Activated CD4-positive, alpha-beta memory T cell treated with anti-CD3 and anti-CD28 coated beads for 36 hours (primary cell): ENCODE measurements around the gene HOXA10. TPM values are rescaled to one million over a fixed set of nuclear protein-coding genes. Genes with fewer than 3 reads are reported as not detected.

Experiments used
- CTCF ChIA-PET: fragments of 350-600 bp; sonication (Branson Sonifier 250); formaldehyde crosslinking; loops from one replicate; lab custom pipeline; 2021; ENCODE audit warnings: antibody characterized with exemption, inconsistent platforms; lab: Charles Lee
- POLR2A ChIA-PET: fragments of 350-600 bp; sonication (Branson Sonifier 250); formaldehyde crosslinking; loops from one replicate; lab custom pipeline; 2021; ENCODE audit warnings: antibody characterized with exemption; lab: Charles Lee
- DNase-seq: peaks from one replicate; pipeline ENCODE4 v3.0.0-alpha.2; 2020
- H3K27ac Mint-ChIP-seq: one replicate; pipeline ENCODE4 v1.8.0; 2021; ENCODE audit warnings: mixed read lengths
- H3K27me3 Mint-ChIP-seq: one replicate; pipeline ENCODE4 v1.8.0; 2021; ENCODE audit warnings: mixed read lengths
- H3K36me3 Mint-ChIP-seq: one replicate; pipeline ENCODE4 v1.8.0; 2021; ENCODE audit warnings: mixed read lengths
- H3K4me1 Mint-ChIP-seq: one replicate; pipeline ENCODE4 v1.8.0; 2021; ENCODE audit warnings: low read depth, mixed read lengths
- H3K4me3 Mint-ChIP-seq: one replicate; pipeline ENCODE4 v1.8.0; 2021; ENCODE audit warnings: mild to moderate bottlenecking, mixed read lengths
- H3K9me3 Mint-ChIP-seq: one replicate; pipeline ENCODE4 v1.8.0; 2021; ENCODE audit warnings: mixed read lengths
- intact Hi-C: fragments of 100-400 bp; cut with micrococcal nuclease; formaldehyde crosslinking; loops from one replicate; pipeline ENCODE4 v1.15.1; 2023
- total RNA-seq, 2 experiments: library from RNA; stranded (reverse); gene quantifications; one replicate each; pipeline ENCODE4 v1.2.3, GENCODE V29; 2021

Gene HOXA10
- total RNA-seq, 2 experiments from 2014 or later: not detected

- Mint-ChIP-seq H3K4me3 (peak overlapping the region; percentile 55), H3K27ac (no peak overlapping the region), H3K27me3 (peaks cover 83% of the 10 kb centered on the region), H3K4me1 (peaks cover 51% of the 10 kb centered on the region), H3K9me3 (no peaks in the 10 kb centered on the region), H3K36me3 (peaks cover 4% of the 10 kb centered on the region)
- POLR2A ChIA-PET: no interaction called here
- CTCF ChIA-PET: interaction anchor here (0.9 to 6.5 kb wide), 6 partner anchors 7 to 55 kb away, joined by 3 to 45 read pairs (median 5); partner anchors contain the start of genes EVX1 and HOXA13
- peak; percentile 10 for DNase-seq
- intact Hi-C loops: loop anchor here (5.0 kb wide), 2 partner anchors 35 to 1325 kb away; partner anchors contain the start of gene HOXA3
These were observed 13.6 kb upstream of the HOXA10 start for GRCh38 chr7:27187475-27188385.

- ChIA-PET POLR2A (no interaction called here), CTCF (interaction anchor here (0.8 to 6.5 kb wide), 8 partner anchors 8 to 56 kb away, joined by 3 to 45 read pairs (median 4); partner anchors contain the start of genes EVX1 and HOXA13)
- peak; percentile 3 for DNase-seq
- H3K4me1 Mint-ChIP-seq: peaks cover 46% of the 10 kb centered on the region
- intact Hi-C loops: loop anchor here (5.0 kb wide), 2 partner anchors 35 to 1325 kb away; partner anchors contain the start of gene HOXA3
- no peaks in the 10 kb centered on the region for H3K9me3 Mint-ChIP-seq
- peaks cover 80% of the 10 kb centered on the region for H3K27me3 Mint-ChIP-seq
- peaks cover 4% of the 10 kb centered on the region for H3K36me3 Mint-ChIP-seq
- H3K4me3 Mint-ChIP-seq: no peak overlapping the region
- no peak overlapping the region for H3K27ac Mint-ChIP-seq
These were observed 12.8 kb upstream of the HOXA10 start for GRCh38 chr7:27186668-27187474.

GRCh38 chr7:27185854-27186667 lies 11.9 kb upstream of the HOXA10 start:
- DNase-seq: peak; percentile 9
- H3K9me3 Mint-ChIP-seq: no peaks in the 10 kb centered on the region
- H3K4me3 Mint-ChIP-seq: peak overlapping the region; percentile 57
- H3K36me3 Mint-ChIP-seq: peaks cover 4% of the 10 kb centered on the region
- intact Hi-C loops: loop anchor here (1.0 to 5.0 kb wide), 4 partner anchors 13 to 1324 kb away; partner anchors contain the start of gene HOXA3
- CTCF ChIA-PET: interaction anchor here (0.8 to 6.5 kb wide), 7 partner anchors 9 to 36 kb away, joined by 3 to 45 read pairs (median 4); partner anchors contain the start of gene HOXA13
- H3K27me3 Mint-ChIP-seq: peaks cover 79% of the 10 kb centered on the region
- H3K4me1 Mint-ChIP-seq: peaks cover 46% of the 10 kb centered on the region
- peak overlapping the region; percentile 19 for H3K27ac Mint-ChIP-seq
- POLR2A ChIA-PET: no interaction called here

- CTCF ChIA-PET: interaction anchor here (1.0 to 6.5 kb wide), 3 partner anchors 9 to 24 kb away, joined by 4 to 45 read pairs (median 4); no protein-coding TSS in a partner anchor
- intact Hi-C loops: loop anchor here (1.0 to 5.0 kb wide), 4 partner anchors 12 to 1323 kb away; partner anchors contain the start of gene HOXA3
These were observed 11.1 kb upstream of the HOXA10 start, which contains the start of gene HOXA11 for GRCh38 chr7:27185013-27185853. Gene HOXA11 (minus strand): TSS chr7:27185232. CDS start chr7:27185144, 88 bp downstream.

GRCh38 chr7:27184337-27185012 lies 10.4 kb upstream of the HOXA10 start:
- DNase-seq: peak; percentile 43
- Mint-ChIP-seq H3K4me1 (peaks cover 47% of the 10 kb centered on the region), H3K36me3 (peaks cover 4% of the 10 kb centered on the region), H3K27me3 (peaks cover 73% of the 10 kb centered on the region), H3K9me3 (no peaks in the 10 kb centered on the region), H3K4me3 (peak overlapping the region; percentile 57), H3K27ac (peak overlapping the region; percentile 24)
- ChIA-PET POLR2A (no interaction called here), CTCF (interaction anchor here (1.0 to 6.5 kb wide), 4 partner anchors 10 to 23 kb away, joined by 4 to 45 read pairs (median 6); partner anchors contain the start of gene HOXA9)
- intact Hi-C loops: loop anchor here (1.0 to 5.0 kb wide), 5 partner anchors 11 to 1322 kb away; partner anchors contain the start of gene HOXA3

More at GRCh38 chr7:27185013-27185853, 11.1 kb upstream of the HOXA10 start, which contains the start of gene HOXA11:
- Mint-ChIP-seq H3K27me3 (peaks cover 75% of the 10 kb centered on the region), H3K4me1 (peaks cover 46% of the 10 kb centered on the region), H3K36me3 (peaks cover 4% of the 10 kb centered on the region), H3K27ac (peak within 1 kb of the TSS; percentile 24), H3K9me3 (no peaks in the 10 kb centered on the region), H3K4me3 (peak within 1 kb of the TSS; percentile 57)
- DNase-seq: peak; percentile 18
- POLR2A ChIA-PET: no interaction called here

GRCh38 chr7:27183682-27184336 lies 9.7 kb upstream of the HOXA10 start:
- peaks cover 44% of the 10 kb centered on the region for H3K4me1 Mint-ChIP-seq
- peak overlapping the region; percentile 57 for H3K4me3 Mint-ChIP-seq
- POLR2A ChIA-PET: no interaction called here
- peak; percentile 13 for DNase-seq
- no peak overlapping the region for H3K27ac Mint-ChIP-seq
- CTCF ChIA-PET: interaction anchor here (1.7 to 6.5 kb wide), 2 partner anchors 11 to 18 kb away, joined by 7 to 45 read pairs; partner anchors contain the start of gene HOXA9
- intact Hi-C loops: loop anchor here (1.0 to 2.0 kb wide), 2 partner anchors 15 to 18 kb away; no protein-coding TSS in a partner anchor
- peaks cover 4% of the 10 kb centered on the region for H3K36me3 Mint-ChIP-seq
- H3K27me3 Mint-ChIP-seq: peaks cover 73% of the 10 kb centered on the region
- H3K9me3 Mint-ChIP-seq: no peaks in the 10 kb centered on the region

GRCh38 chr7:27182861-27183681 lies 9.0 kb upstream of the HOXA10 start:
- Mint-ChIP-seq H3K27me3 (peaks cover 71% of the 10 kb centered on the region), H3K9me3 (no peaks in the 10 kb centered on the region), H3K27ac (no peak overlapping the region), H3K36me3 (peaks cover 4% of the 10 kb centered on the region), H3K4me1 (peaks cover 37% of the 10 kb centered on the region), H3K4me3 (no peak overlapping the region)
- ChIA-PET CTCF (interaction anchor here (0.7 to 6.5 kb wide), 5 partner anchors 12 to 22 kb away, joined by 3 to 45 read pairs (median 7); partner anchors contain the start of gene HOXA9), POLR2A (interaction anchor here (1.0 kb wide), 1 partner anchor 13 kb away, joined by 3 read pairs; no protein-coding TSS in a partner anchor)
- DNase-seq: peak; percentile 9
- intact Hi-C loops: no loop called here

- Mint-ChIP-seq H3K4me3 (no peak overlapping the region), H3K4me1 (peaks cover 31% of the 10 kb centered on the region), H3K27me3 (peaks cover 69% of the 10 kb centered on the region), H3K9me3 (no peaks in the 10 kb centered on the region), H3K27ac (no peak overlapping the region), H3K36me3 (peaks cover 4% of the 10 kb centered on the region)
- CTCF ChIA-PET: interaction anchor here (0.7 to 6.5 kb wide), 7 partner anchors 12 to 33 kb away, joined by 3 to 45 read pairs (median 4); partner anchors contain the start of gene HOXA9
- intact Hi-C loops: no loop called here
- DNase-seq: no peak
- POLR2A ChIA-PET: interaction anchor here (1.0 kb wide), 1 partner anchor 14 kb away, joined by 3 read pairs; no protein-coding TSS in a partner anchor
These were observed 8.2 kb upstream of the HOXA10 start for GRCh38 chr7:27182285-27182841.
